Left ventricle myocardium superior (tissue), 1 donor: ENCODE data around the gene TDRD3. TPM values are rescaled to one million over a fixed set of nuclear protein-coding genes. Genes with fewer than 3 reads are reported as not detected.

Experiments used
- ATAC-seq: fragments of 200-7000 bp; cut with Tn5 transposase; one replicate; pipeline ENCODE4 v1.9.1; 2020; ENCODE audit warnings: mild to moderate bottlenecking, moderate library complexity
- DNase-seq: peaks from one replicate; pipeline ENCODE4 v3.0.0-alpha.2; 2020
- intact Hi-C: fragments of 100-400 bp; cut with micrococcal nuclease; formaldehyde crosslinking; loops from one replicate; pipeline ENCODE4 v1.11.0; 2022
- total RNA-seq: library from RNA; stranded (reverse); fragmentation: NEBNext Ultra II Directional; extraction: Animal tissue kit (Norgen Biotek cat#: 25700); gene quantifications from one replicate; pipeline ENCODE4 v1.2.1, GENCODE V29; 2021
- donor health status: DM: no; HTN: yes; CAD: no; lungs with severe emphysema.

TDRD3 gene
- total RNA-seq, 1 donor from 2014 or later: 43.5 TPM

- DNase-seq: no peak
- intact Hi-C loops: no loop called here
- no peak for ATAC-seq
Measured at GRCh38 chr13:60617991-60618733, 221.1 kb downstream of the TDRD3 start.

DNA sequence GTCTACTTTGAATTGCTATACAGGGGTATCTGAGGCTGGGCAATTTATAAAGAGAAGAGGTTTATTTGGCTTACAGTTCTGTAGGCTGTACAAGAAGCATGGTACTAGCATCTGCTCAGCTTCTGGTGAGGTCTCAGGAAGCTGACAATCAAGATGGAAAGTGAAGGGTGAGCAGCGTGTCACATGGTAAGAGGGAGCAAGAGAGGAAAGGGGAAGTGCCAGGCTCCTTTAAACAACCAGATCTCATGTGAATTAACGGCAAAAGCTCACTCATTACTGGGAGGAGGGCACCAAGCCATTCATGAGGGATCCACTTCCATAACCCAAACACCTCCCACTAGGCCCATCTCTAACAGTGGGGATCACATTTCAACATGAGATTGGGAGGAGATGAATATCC is 222.4 kb downstream of the TDRD3 start:
- no peak for DNase-seq
- ATAC-seq: no peak
- intact Hi-C loops: no loop called here

DNA sequence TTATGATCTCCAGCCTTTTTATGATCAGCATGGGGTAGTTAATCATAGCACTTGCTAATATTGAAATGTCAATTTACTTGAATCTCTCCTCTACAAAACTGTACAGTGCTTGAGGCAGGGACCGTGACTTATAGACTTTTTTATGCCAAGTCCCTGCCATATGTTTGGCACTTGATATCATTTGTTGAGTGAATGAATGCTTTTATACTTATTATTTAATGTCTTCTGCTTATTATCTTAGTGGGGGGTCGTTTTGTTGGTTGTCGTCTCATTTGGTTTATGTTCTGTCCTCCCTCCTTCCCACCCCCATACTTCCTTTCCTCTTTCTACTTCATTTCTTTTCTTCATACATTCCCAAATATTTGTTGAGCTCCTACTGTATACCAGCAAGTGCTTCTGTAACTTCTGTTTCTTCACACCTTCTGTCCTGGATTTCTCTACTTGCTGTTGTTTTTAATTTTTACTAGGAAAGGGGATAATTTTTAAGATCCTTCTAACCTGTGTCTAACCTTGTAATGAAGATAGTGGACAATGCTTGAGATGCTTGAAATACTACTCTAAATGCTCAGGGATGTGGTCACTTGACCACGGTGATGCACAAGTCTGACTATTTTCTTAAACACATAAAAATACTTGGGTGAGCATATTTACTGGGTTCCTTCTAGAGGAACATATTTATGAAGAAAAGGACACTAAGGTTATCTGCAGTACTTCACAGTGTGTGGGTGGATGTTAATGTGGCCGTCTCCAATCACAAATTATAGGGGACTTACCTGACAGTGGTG is 223.8 kb downstream of the TDRD3 start:
- intact Hi-C loops: no loop called here
- ATAC-seq: no peak
- DNase-seq: no peak

- intact Hi-C loops: no loop called here
- ATAC-seq (no peak), DNase-seq (no peak)
Measured at GRCh38 chr13:60623151-60623550, 226.1 kb downstream of the TDRD3 start.

Other genes starting within 250 kb of the TDRD3 start
- 0.22 TPM for gene DIAPH3, start 233.3 kb upstream of the TDRD3 start, total RNA-seq